HPDE6-E6E7 (cell line): ENCODE results near the gene XYLT2.
"Not testable (repeated sequence)": the region's sequence is repeated elsewhere in the genome, so short reads cannot be mapped to it uniquely, and the experiment has no call there.

Experiments
- DNase-seq: peaks from one replicate; pipeline ENCODE4 v3.0.0; 2011; ENCODE audit warnings: missing footprints; ENCODE audit errors: extremely low spot score

The XYLT2 gene

GRCh38 chr17:50319306-50320004, 26.5 kb upstream of the XYLT2 start:
- no peak for DNase-seq

DNA sequence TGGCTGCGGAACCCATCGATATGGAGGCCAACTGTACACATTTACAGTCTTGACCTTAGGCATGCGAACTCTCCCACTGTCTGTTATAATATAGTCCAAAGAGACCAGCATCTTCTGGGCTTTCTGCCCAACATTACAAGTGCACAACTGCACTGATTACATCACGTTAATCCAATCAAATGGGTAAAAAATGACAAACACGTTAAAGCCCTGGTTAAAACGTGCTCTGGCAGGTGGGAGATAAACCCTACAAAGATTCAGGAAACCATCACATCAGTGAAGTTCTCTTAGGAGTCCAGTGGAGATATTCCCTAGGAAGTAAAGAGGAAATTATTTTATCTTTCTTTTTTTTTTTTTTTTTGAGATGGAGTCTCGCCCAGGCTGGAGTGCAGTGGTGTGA, 23.7 kb upstream of the XYLT2 start:
- no peak for DNase-seq

- DNase-seq = no peak
Measured at GRCh38 chr17:50323060-50323459, 22.9 kb upstream of the XYLT2 start.

DNA sequence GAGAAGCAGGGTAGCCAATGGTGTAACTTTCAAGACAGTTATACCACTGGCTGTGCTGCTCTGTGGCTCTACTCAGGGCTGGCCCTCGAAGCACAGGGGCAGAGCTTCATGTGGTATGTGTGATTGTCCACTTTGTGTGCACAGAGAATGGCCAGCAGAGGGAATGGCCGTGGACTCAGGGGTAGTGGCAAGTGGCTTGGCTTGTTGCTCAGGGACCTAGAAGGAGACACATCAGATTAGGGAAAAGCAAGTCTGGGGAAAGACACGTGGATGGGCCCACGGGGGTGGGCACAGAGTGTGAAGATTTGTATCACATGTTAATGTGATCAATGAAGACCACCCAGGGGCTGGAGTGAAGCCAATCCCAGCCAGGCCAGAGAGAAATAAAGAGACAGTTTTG, 20.0 kb upstream of the XYLT2 start:
- DNase-seq = no peak

GRCh38 chr17:50326831-50327364, 19.0 kb upstream of the XYLT2 start:
- DNase-seq = no peak

GRCh38 chr17:50328363-50329325, 17.3 kb upstream of the XYLT2 start:
- no peak for DNase-seq

DNA sequence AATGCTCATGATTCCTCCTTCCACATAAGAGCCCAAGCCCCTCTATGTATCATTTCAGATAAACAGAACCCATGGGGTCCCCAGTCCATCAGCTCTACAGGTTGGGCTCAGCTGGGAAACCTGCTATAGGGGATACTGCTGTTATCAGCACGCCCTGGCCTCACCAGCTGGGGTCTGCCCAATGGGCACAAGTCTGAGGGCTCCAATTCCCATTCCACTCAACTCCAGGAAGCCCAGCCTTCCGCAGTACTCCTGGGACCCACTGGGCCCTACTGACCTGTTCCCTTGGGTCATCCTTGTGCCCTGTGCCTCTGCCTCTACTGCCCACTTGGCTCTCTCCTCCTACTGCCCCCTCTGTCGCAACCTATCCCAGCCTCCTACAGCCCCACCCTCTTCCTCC, 16.2 kb upstream of the XYLT2 start:
- DNase-seq = no peak

DNA sequence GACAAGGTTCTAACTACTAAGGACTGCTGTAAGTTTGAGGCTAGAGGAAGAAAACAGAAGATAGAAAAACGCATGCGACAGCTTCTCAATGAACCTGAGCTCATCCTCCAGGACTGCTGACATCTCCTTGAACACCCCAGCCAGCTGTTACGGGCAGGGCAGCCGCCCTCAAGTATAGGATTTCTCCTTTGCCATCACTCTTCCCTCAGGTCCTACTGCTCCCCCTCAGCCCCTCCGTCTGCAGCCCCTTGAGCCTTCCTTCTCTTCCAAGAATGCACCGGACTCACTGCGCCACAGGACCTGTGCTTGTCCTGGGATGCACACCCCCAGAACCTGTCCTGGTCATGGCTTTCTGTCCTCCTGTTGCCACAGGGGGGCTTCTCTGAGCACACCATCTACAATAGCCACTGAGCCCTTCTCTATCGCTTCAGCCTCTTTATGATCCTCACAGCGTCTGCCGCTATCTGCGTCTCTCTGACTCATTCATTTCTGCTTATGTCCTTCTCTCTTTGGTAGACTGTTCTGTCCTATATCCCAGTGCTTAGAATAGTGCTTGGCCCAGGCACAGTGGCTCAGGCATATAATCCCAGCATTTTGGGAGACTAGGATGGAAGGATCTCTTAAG, 15.7 kb upstream of the XYLT2 start:
- DNase-seq = no peak

GRCh38 chr17:50331085-50331791, 14.7 kb upstream of the XYLT2 start:
- DNase-seq = no peak

- no peak for DNase-seq
Measured at GRCh38 chr17:50332196-50332595, 13.7 kb upstream of the XYLT2 start.

- not testable (repeated sequence) for DNase-seq
Measured at GRCh38 chr17:50333291-50334057, 12.5 kb upstream of the XYLT2 start.

GRCh38 chr17:50337956-50338355, 8.0 kb upstream of the XYLT2 start:
- no peak for DNase-seq

GRCh38 chr17:50338645-50339044, 7.3 kb upstream of the XYLT2 start:
- DNase-seq = no peak

DNA sequence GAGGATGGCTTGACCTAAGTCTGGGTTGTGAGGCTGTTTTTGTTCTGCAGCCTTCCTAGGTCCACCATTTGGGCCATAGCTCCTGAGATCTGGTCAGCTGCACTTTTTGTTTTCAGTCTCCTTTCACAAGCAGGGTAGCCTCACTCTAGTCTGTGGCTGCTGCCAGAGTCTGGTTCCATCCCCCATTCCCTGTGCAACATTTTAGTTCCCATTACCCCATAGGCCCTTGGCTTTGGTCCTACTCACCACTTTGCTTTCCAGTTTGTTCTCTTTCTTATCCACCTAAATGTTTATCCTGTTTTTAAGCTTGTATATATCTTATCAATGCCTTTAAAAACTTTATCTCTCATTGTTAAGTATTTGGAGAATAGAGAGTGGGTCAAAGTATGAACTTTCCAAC, 6.5 kb upstream of the XYLT2 start:
- DNase-seq = no peak

DNA sequence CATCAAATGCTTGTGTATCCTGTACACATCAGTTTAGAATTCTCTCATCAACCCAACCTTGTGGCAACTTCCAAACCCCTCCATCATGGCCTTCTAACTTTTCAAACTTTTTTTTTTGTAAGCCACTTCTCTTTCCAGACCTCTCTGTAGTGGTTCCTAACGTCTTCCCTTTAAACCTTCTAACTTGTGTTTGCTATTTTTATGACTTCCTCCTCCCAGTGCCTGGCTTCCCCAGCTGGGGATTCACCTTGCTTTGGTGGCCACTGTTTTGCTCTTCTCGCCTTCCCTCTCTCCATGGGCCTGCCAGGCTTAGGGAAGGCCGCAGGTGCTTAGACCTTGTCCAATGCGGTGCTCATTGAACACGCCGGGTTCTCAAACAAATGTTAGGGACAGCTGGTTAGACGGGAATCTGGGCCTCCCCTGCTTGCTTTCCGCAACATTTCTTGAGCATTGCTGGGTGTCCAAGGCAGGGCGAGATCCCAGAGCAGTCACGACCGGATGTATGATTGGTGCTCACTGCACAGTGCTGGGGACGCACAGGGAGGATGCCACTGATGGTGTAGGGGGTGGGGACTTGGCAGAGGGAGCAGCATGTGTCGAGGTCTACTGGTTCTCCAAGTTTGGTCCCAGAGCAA, 1.1 kb upstream of the XYLT2 start:
- DNase-seq = no peak

- no peak for DNase-seq
Measured at GRCh38 chr17:50346313-50347116, 589 bp downstream of the XYLT2 start.

GRCh38 chr17:50347117-50347893, 1.4 kb downstream of the XYLT2 start:
- DNase-seq = no peak

- DNase-seq = no peak
Measured at GRCh38 chr17:50347894-50348291, 2.0 kb downstream of the XYLT2 start.
